Muscle of back (tissue), 13 donors: Measurements from ENCODE around the gene RAMP2. TPM values are rescaled to one million over a fixed set of nuclear protein-coding genes. Genes with fewer than 3 reads are reported as not detected.
"Not testable (repeated sequence)": the region's sequence is repeated elsewhere in the genome, so short reads cannot be mapped to it uniquely, and the experiment has no call there.

Experiments used
- DNase-seq, 3 donors: peaks; one replicate each; pipeline versions ENCODE4 v3.0.0 to v3.0.0-alpha.2; 2013
- long read RNA-seq, 9 donors: transcript quantifications; one replicate each; lab custom pipeline, GENCODE V29; 2026
- polyA plus RNA-seq, 10 donors: library from polyadenylated mRNA; unstranded; fragments of 120-200 nt; gene quantifications; one replicate each; pipeline ENCODE4 v1.2.1, GENCODE V29; 2013; ENCODE audit not compliant: insufficient read length in 10 of 10

RAMP2 gene, protein sequence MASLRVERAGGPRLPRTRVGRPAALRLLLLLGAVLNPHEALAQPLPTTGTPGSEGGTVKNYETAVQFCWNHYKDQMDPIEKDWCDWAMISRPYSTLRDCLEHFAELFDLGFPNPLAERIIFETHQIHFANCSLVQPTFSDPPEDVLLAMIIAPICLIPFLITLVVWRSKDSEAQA
- polyA plus RNA-seq, result 10 to 100 TPM; 56.8 to 86.9 (median 73.2) TPM
- long read RNA-seq, donor 1, transcript RAMP2-201 (4 exons, 780 nt), result major isoform, 43 of 47 reads
- long read RNA-seq, donor 1, partial matches to known transcripts, result 0 of 47 reads
- long read RNA-seq, donor 1, other reads (novel, unspliced or antisense), result 0 of 47 reads
- long read RNA-seq, donor 2, transcript RAMP2-201 (4 exons, 780 nt), result major isoform, 27 of 27 reads
- long read RNA-seq, donor 2, partial matches to known transcripts, result 0 of 27 reads
- long read RNA-seq, donor 2, other reads (novel, unspliced or antisense), result 0 of 27 reads
- long read RNA-seq, donor 3, result 0 reads
- long read RNA-seq, donor 4, transcript RAMP2-201 (4 exons, 780 nt), result major isoform, 35 of 45 reads
- long read RNA-seq, donor 4, partial matches to known transcripts, result 5 of 45 reads
- long read RNA-seq, donor 4, other reads (novel, unspliced or antisense), result 0 of 45 reads
- long read RNA-seq, donor 5, transcript RAMP2-201 (4 exons, 780 nt), result major isoform, 80 of 98 reads
- long read RNA-seq, donor 5, partial matches to known transcripts, result 15 of 98 reads
- long read RNA-seq, donor 5, other reads (novel, unspliced or antisense), result 0 of 98 reads
- long read RNA-seq, donor 6, transcript RAMP2-203 (3 exons, 573 nt), result minor isoform, 5 of 56 reads
- long read RNA-seq, donor 6, transcript RAMP2-201 (4 exons, 780 nt), result major isoform, 42 of 56 reads
- long read RNA-seq, donor 6, partial matches to known transcripts, result 7 of 56 reads
- long read RNA-seq, donor 6, other reads (novel, unspliced or antisense), result 0 of 56 reads
- long read RNA-seq, donor 7, transcript RAMP2-201 (4 exons, 780 nt), result major isoform, 32 of 35 reads
- long read RNA-seq, donor 7, partial matches to known transcripts, result 0 of 35 reads
- long read RNA-seq, donor 7, other reads (novel, unspliced or antisense), result 0 of 35 reads
- long read RNA-seq, donor 8, transcript RAMP2-201 (4 exons, 780 nt), result major isoform, 38 of 39 reads
- long read RNA-seq, donor 8, partial matches to known transcripts, result 0 of 39 reads
- long read RNA-seq, donor 8, other reads (novel, unspliced or antisense), result 0 of 39 reads
- long read RNA-seq, donor 9, transcript RAMP2-201 (4 exons, 780 nt), result major isoform, 9 of 10 reads
- long read RNA-seq, donor 9, partial matches to known transcripts, result 0 of 10 reads
- long read RNA-seq, donor 9, other reads (novel, unspliced or antisense), result 0 of 10 reads

- DNase-seq, result peak in 1 of 3 donors; percentile 77
These were observed at the start of gene RAMP2 for GRCh38 chr17:42760652-42761581. RAMP2 (plus strand) TSS chr17:42761227; CDS start chr17:42761262, 35 bp downstream.

DNA sequence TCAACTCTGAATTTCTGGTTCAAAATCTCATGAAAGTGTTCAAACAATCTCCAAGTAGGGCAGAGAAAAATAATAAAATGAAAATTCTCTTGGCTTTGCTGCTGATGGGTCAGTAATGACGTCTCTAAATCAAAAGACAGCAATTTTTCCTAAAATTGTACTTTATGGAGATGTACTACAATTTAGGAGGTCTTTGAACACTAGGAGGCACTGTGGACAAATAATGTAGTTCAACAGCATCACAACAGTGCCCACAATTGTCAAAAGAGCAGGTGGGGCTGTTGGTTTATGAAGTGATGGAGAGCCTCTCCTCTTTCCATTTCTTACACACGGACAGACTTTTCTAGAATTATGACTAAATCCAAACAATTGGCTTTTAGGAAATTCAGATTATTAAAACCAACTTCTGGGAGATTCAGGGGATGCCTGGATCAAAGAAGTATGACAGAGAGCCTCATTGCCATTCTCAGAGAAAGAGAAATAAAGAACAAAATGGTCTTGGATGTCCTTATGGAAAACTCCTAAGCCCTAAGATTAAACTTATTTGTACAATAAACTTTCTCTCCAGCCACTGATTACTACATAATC lies 39.9 kb upstream of the RAMP2 start:
- DNase-seq, result peak; percentile 57 to 80 (median 71)

GRCh38 chr17:42723636-42724035 lies 37.4 kb upstream of the RAMP2 start:
- DNase-seq, result no peak

DNA sequence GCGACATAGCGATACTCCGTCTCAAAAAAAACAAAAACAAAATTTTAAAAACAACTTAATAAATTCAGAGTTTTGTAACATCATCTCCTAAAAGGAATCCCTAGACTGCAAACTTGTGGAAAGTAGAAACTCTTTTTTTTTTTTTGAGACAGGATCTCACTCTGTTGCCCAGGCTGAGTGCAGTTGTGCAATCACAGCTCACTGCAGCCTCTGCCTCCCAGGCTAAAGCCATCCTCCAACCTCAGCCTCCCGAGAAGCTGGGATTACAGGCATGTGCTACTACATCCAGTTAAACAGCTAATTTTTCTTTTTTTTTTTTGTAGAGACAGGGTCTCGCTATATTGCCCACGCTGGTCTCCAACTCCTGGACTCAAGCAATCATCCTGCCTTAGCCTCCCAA lies 35.9 kb upstream of the RAMP2 start:
- DNase-seq, result no peak

GRCh38 chr17:42740699-42741098 lies 20.3 kb upstream of the RAMP2 start:
- DNase-seq, result no peak

DNA sequence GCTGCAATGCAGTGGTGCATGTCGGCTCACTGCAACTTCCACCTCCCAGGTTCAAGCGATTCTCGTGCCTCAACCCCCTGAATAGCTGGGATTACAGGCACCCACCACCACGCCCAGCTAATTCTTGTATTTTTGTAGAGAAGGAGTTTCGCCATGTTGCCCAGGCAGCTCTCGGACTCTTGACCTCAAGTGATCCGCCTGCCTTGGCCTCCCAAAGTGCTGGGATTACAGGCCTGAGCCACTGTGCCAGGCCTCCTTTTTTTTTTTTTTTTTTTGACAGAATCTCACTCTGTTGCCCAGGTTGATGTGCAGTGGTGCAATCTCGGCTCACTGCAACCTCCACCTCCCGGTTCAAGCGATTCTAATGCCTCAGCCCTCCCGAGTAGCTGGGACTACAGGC lies 18.1 kb upstream of the RAMP2 start:
- not testable (repeated sequence) for DNase-seq

GRCh38 chr17:42743595-42744282 lies 17.3 kb upstream of the RAMP2 start:
- DNase-seq, result no peak

DNA sequence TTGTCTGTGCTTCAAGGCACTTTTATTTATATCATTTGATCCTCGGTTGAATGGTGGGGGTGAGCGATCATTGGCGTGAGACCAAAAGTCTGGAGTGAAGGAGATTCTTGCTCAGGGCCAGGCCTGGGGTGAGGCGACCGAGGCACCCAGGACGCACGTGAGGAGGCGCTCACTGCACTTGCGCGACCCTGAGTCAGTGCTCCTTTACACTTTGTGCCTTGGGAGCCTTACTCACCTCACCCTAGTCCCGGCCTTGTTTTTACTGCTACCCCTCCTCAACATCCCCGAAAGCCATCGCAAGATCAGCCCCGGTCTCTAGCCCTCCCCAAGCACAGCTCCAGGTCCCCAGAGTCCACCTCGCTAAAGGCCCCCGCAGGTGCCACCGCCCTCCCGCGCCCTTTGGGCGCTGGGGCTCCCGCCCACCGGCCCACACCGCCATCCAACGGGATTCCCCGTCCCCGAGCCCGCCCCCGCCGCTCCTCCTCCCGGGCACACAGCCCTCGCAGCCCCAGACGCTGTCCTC lies 16.7 kb upstream of the RAMP2 start:
- no peak for DNase-seq

- peak; percentile 92 to 97 (median 95) for DNase-seq
These were observed 16.0 kb upstream of the RAMP2 start, which contains the start of gene EZH1 for GRCh38 chr17:42744806-42745617. EZH1 (minus strand) TSS chr17:42745040; CDS start chr17:42728941, 16,099 bp downstream.

- DNase-seq, result peak in 1 of 3 donors; percentile 44
These were observed 12.7 kb upstream of the RAMP2 start for GRCh38 chr17:42748202-42748907.

DNA sequence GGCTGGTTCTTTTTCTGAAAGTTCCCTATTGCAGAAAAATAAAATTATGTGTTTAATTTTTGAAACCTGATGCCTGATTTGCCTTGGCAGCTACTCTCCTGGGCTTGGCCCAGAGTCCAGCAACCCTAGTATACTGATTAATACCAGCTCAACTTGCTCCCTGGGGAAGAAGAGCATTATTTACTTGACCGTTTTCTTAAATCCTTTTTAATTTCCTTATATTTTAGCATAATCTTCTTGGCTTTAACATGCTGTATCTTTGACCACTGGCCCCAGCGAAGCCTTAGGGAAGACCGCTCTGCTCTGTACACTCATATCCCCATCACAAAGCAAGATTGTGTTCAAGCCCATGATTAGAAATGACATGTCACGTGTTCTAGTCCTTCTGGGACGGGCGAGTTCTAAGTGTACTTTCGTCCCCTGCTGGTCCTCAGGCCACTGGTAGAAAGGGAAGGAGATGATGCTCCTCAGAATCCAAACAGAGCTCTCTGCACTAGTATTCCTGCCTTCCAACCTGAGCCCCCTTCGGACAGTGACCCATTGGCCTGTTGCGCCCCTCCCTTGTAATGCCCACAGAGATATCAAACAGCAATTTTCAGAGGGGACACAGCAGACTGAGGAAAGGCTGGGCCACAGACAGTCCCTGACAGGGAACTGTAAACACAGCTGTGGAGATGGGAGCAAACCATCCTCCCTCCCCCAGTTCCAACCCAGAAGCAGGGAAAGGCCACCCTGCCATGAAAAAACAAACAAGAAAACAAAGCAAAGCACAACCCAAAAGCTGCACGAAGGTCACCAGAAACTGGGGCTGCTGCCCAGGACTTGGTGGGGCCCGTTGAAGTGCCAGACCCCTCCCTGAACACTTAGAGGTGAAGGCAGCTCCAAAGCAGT lies 11.9 kb upstream of the RAMP2 start:
- peak in 1 of 3 donors; percentile 45 for DNase-seq

GRCh38 chr17:42750739-42751344 lies 10.2 kb upstream of the RAMP2 start:
- peak in 1 of 3 donors; percentile 44 for DNase-seq

DNA sequence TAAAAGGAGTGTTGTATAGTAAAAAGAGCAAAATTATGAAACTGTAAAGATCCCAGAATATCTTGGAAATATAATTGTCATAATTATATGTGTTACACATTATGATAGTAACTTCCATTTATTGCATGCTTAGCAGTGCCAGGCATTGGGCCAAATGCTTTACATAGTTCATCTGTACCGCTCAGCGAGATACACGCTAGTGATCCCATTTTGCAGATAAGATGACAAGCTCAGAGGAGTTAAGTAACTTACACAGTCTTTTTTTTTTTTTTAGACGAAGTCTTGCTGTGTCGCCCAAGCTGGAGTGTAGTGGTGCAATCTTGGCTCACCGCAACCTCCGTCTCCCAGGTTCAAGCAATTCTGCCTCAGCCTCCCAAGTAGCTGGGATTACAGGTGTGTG lies 9.4 kb upstream of the RAMP2 start:
- no peak for DNase-seq

GRCh38 chr17:42754782-42755181 lies 6.2 kb upstream of the RAMP2 start:
- DNase-seq, result peak in 2 of 3 donors; percentile 53 to 63

- no peak for DNase-seq
These were observed 910 bp upstream of the RAMP2 start for GRCh38 chr17:42759982-42760651.
